HG03469 (cell line): ENCODE measurements around the gene CETN1.

Experiments used
- ATAC-seq: cut with Tn5 transposase; IDR thresholded peaks from one replicate; pipeline ENCODE4 v1.9.1; 2021; ENCODE audit warnings: mild to moderate bottlenecking, moderate library complexity, moderate number of reproducible peaks; ENCODE audit not compliant: unreplicated experiment

CETN1 gene

DNA sequence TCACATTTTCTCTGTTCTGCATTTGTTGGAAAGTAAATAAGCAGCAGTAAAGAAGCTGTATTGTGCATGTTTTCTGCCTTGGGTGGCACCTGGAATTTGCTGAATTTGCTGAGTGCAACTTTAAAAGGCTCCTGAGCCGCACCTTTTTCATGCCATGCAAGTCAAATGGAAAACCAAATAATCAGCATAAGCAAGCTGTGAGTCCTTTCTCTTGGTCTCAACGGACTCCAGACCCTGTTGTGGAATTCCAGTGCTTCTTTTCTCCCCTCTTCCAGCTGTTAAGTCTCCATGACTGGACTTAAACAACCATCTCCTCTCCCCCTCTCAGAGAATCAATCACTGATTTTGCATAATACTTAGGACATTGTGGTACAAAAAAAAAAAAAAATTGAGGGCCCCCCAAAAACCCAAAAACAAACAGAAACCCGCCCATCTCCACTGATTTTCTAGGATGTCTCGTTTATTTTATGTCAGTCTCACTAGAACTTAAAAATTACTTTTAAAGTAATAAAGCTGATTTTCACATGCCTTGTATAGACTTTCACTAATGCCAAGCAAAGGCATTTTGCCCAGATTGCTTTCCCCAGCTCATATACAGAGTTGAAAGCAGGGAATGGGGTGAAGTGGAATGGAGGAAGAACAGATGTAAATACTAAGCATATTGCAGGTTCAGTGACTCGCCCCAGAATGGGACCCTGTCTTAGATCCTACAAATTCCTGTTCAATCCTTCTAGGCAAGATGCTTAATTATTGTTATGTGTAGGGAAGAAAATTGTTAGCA is 5.1 kb upstream of the CETN1 start:
- ATAC-seq: no peak

DNA sequence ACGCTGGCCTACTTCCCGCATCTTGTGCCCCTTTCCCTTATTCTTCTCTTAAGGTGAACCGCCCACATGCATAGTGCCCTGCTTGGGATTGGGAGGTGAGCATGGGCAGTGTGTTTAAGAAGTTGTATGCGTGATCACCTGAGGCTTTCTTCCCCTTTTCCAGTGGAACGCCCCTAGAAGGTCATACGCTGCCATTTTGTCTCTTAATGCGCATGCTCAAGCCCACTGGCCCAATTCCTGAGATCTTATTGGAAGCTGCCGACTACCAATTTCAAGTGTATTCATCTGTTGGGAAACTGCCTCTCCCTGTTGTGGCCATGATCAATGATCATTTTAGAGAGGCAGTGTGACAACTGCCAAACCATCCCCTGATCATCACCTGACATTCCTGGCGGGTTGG is 3.3 kb upstream of the CETN1 start:
- no peak for ATAC-seq

DNA sequence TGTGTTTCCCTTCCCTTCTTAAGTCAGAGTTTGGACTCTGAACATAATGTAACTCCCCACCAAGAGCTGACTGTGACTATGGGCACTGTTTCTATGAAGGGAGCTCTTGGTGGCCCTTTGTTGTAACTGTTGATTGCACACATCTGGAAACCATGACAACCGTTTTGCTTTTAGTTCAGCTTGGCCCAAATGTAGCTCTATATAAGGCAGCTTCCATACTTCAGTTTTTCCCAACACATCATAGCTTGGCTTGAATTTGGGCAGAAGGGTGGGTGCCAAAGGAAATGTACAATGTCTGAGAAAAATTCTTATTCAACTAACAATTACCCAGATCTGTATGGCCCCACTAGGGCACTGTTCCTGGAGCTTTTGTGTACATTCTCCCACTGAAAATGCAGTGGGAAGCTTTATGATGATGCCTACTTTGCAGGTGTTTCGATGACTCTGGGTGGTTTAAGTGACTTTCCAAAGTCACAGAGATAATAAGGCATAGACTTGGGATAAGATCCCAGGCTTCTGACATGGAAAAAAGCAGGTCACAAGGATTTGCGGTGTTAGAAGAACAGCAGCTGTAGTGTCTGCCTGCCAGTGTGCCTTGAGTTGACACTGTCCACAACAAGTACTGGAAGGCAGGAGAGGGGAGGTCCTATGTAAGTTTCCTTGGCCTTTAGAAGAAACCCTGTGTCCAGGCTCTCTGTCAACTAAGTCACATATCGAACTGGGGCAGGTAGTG is 2.4 kb upstream of the CETN1 start:
- no peak for ATAC-seq

DNA sequence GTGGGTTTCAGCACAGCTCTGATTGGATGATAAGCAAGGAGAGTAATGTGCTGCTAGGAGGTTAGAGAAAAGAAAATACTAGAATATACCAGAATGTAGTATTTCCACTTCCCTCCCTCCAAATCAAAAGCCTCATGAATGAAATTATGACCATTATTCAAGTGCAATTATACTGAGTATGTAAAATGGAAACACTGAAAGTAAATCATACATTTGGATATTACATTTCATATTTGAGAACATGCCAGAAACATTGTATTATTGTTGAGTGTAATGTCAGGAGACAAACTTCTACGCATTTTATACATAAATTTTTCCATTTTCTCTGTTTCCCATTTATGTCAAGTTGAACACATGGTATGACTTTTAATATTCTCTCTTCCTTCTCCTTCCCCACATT is 942 bp upstream of the CETN1 start:
- ATAC-seq: no peak

- ATAC-seq: no peak
Observed at GRCh38 chr18:581096-581495, 916 bp downstream of the CETN1 start.

GRCh38 chr18:582465-582864 is 2.3 kb downstream of the CETN1 start:
- no peak for ATAC-seq

DNA sequence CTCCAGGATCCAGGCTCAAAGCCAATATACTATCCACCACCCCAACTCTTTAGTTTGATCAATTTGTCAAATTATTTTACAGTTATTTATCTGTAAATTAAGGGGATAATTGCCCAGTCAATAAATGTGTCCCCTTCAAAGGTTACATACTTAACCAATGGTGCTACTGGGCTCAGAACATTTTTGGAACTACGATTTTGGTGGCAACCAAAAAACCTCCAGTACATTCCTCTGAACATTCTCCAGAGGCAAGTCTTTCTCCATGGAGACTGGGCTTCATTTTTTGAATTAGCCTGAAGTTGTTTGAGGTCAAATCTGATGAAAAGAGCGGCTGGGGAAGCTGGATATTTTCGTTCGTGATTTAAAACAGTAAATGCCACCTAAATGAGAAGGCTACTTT is 14.9 kb downstream of the CETN1 start:
- ATAC-seq: no peak

DNA sequence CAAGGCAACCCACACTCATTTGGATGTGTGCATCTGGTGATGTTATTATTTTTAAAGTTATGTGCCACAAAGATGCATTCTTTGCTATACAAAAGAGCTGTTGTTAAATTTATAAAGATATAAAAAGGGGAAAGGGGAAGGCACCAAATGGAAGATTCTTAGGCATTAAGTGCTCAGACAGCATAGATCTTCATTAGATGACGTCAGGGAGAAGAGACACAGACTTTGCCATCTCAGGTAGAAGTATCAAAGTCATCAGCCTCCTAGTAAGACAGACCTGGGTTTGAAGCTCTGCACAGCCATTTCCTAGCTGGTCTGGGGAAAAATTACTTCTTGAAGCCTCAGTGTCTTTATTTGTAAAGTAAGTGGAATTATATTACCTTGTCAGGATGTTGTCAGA is 15.4 kb downstream of the CETN1 start:
- no peak for ATAC-seq

GRCh38 chr18:596288-596881 is 16.2 kb downstream of the CETN1 start:
- no peak for ATAC-seq

DNA sequence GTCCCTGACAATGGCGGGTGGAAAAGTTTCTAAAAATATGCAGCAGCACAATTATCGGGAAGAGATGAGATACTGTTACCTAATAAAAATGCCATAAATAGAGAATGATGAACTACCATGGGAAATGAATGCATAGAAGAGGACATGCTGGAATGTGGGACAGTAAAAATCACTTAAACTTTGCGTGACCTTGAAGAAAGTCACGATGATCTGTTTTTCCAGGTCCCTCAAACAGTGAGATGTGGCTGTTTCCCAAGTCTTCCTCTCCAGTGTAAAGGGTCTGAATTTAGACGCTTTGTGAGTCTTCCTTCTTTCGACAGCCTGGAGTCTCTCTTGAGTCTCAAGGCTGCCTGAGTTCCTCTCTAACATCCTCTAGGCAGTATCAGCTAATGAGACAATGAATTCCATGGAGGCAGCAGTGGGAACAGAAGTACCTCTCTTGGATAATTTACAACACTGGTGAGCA is 18.0 kb downstream of the CETN1 start:
- ATAC-seq: no peak

- no peak for ATAC-seq
Observed at GRCh38 chr18:600107-600506, 19.9 kb downstream of the CETN1 start.

DNA sequence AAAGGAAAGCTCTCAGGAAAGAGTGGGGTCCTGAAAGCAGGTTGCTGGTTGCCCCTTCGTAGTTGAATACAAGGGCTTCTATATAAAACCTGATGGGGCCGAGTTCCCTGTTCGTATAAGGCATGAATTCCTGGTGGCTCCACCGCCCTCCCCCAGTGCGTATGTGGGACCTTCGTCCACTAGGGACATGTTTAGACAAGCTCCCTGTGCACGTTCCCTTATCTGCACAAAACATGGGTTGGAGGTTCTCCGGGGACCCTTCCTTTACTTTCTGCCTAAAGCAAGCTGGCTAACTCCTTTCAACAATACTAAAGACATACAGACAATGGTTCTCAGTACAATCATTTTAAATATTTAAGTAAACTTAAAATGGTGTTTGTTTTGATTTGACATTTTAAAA is 24.6 kb downstream of the CETN1 start:
- ATAC-seq: no peak

DNA sequence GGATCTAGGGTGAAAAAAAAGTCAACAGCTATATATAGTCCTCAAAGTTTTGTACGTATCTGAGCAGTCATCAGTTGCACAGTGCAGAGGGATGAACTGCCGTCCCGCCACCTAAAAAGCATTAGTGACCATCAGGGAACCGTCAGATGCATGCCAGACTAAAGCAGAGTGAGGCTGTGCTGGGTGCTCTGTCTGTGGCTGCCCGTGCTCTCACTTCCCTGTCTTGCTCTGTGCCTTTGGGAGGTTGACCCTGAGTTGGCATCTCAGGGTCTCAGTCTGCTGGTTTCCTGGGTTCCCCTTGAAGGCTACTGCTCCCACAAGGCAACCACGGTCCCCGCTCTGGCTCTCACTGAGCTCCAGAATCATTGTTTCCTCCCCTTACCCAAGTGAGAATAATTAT is 27.8 kb downstream of the CETN1 start:
- ATAC-seq: no peak

DNA sequence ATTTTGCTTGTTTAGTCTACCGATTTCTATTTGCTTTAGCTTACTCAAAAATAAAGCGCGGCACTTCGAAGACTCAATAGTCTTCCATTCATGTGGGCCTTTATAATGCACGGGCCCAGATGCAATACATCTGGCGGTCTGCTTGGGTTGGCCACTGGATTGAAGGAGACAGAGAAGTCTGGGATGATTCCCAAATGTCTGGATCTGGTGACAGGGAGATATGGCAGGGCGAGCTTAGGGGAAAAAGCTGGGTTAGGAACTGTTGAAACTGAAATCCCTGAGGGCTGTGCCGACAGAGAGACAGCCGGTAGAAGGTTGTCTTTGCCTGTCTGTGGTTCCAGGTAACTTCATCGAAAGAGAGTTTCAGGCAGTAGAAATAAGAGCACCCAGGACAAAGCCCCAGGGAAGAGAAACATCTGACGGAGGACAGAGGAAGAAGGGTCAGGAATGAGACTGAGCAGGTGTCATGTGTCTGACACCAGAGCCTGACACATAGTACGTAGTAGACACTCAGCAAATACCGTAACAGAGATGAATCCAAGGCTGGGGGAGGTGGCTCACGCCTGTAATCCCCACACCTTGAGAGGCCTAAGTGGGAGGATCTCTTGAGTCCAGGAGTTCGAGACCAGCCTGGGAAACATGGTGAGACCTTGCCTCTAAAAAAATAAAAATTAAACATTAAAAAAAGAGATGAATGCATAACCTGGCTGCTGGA is 30.2 kb downstream of the CETN1 start:
- ATAC-seq: no peak

GRCh38 chr18:612156-612555 is 32.0 kb downstream of the CETN1 start:
- no peak for ATAC-seq

DNA sequence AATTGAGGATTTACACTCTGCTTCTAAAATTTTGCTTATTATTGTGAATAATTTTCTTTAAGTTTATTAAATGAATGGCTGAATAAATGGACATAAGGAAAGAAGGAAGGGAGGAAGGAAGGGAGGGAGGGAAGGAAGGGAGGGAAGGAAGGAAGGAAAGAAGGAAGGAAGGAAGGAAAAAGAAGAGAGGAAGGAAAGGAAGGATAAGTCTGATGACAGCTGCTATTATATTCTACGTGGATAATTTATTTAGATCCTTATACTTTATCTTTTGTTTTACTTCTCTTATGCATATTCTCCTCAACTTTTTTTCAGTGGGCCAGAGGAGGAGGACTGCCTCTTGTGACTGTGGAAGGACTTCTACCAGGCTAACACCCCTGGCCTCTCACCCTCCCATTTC is 34.0 kb downstream of the CETN1 start:
- no peak for ATAC-seq

- ATAC-seq: no peak
Observed at GRCh38 chr18:615092-615521, 34.9 kb downstream of the CETN1 start.

- no peak for ATAC-seq
Observed at GRCh38 chr18:615773-616172, 35.6 kb downstream of the CETN1 start.

- ATAC-seq: no peak
Observed at GRCh38 chr18:616380-616995, 36.3 kb downstream of the CETN1 start.

GRCh38 chr18:617970-618504 is 37.9 kb downstream of the CETN1 start:
- no peak for ATAC-seq

- no peak for ATAC-seq
Observed at GRCh38 chr18:618618-619017, 38.4 kb downstream of the CETN1 start.
